RWPE1 (cell line): ENCODE measurements around the gene SORBS1.

Experiments used
- CTCF ChIA-PET: fragments of 350-600 bp; sonication (Branson Sonifier 250); formaldehyde crosslinking; extraction: SDS; loops from one replicate; lab custom pipeline; 2021; lab: Yijun Ruan, JAX
- POLR2A ChIA-PET: fragments of 400-600 bp; formaldehyde crosslinking; extraction: SDS; loops from one replicate; lab custom pipeline; 2020; ENCODE audit warnings: antibody characterized with exemption; ENCODE audit not compliant: low non-redundant PET; lab: Yijun Ruan, JAX
- DNase-seq: peaks from one replicate; pipeline ENCODE4 v3.0.0; 2012; ENCODE audit warnings: low spot score
- H3K27ac ChIP-seq: fragments of 450-650 bp; 2 replicates; pipeline ENCODE4 v1.5.1; 2017
- TF ChIP-seq, protein P1 (sequence below): fragments of 450-650 bp; conservative IDR thresholded peaks from 2 replicates; pipeline ENCODE4 v1.5.1; 2017; ENCODE audit warnings: low read depth, mild to moderate bottlenecking

SORBS1 gene

DNA sequence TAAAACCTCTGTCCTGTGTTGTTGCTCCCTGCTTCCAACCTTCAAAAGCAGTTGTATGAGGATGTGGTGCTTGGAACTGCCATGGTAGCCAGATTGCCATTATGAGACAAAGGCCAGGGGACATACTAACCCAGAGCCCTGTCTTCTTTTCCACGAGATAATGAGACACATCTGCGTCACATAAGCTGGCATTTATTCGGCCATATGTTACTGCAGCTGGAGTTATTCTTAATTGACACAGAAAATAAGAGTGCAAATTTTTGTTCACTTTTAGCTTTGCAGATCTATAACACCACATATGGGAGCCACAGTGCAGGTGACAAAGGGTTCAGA lies 254.9 kb downstream of the SORBS1 start:
- ChIA-PET CTCF (interaction anchor here (0.9 kb wide), 1 partner anchor 57 kb away, joined by 3 read pairs; no protein-coding TSS in a partner anchor), POLR2A (no interaction called here)
- TF ChIP-seq, protein P1, sequence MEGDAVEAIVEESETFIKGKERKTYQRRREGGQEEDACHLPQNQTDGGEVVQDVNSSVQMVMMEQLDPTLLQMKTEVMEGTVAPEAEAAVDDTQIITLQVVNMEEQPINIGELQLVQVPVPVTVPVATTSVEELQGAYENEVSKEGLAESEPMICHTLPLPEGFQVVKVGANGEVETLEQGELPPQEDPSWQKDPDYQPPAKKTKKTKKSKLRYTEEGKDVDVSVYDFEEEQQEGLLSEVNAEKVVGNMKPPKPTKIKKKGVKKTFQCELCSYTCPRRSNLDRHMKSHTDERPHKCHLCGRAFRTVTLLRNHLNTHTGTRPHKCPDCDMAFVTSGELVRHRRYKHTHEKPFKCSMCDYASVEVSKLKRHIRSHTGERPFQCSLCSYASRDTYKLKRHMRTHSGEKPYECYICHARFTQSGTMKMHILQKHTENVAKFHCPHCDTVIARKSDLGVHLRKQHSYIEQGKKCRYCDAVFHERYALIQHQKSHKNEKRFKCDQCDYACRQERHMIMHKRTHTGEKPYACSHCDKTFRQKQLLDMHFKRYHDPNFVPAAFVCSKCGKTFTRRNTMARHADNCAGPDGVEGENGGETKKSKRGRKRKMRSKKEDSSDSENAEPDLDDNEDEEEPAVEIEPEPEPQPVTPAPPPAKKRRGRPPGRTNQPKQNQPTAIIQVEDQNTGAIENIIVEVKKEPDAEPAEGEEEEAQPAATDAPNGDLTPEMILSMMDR, result no peak
- no peak overlapping the region for H3K27ac ChIP-seq
- DNase-seq, result no peak

DNA sequence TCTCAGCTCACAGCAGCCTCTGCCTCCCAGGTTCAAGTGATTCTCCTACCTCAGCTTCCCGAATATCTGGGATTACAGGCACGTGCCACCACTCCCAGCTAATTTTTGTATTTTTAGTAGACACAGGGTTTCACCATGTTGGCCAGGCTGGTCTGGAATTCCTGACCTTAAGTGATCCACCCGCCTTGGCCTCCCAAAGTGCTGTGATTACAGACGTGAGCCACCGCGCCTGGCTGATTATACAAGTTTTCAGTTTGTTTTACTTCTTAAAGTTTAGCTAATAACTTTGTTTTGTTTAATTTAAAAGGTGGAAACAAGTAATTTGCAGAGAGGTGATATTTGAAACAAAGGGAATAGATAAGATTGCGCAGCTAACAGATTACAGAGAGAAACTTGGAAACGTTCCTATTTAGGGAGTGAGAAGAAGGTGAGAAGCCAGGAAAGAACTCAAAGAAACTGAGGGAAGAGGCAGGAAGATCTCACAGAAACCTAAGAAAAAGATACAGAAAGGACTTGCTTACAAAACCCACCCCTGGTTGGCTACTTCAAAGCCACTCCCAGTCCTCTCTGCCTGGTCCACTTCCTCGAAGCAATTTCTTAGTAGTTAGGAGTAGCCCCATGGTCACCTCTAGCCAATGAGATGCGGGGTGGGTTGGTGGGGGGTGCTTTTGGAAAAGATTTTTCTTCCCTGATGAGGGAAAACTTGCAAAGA lies 255.4 kb downstream of the SORBS1 start:
- DNase-seq, result no peak
- ChIA-PET CTCF (interaction anchor here (0.9 kb wide), 1 partner anchor 57 kb away, joined by 3 read pairs; no protein-coding TSS in a partner anchor), POLR2A (no interaction called here)
- H3K27ac ChIP-seq, result no peak overlapping the region
- TF ChIP-seq, protein P1, result no peak

DNA sequence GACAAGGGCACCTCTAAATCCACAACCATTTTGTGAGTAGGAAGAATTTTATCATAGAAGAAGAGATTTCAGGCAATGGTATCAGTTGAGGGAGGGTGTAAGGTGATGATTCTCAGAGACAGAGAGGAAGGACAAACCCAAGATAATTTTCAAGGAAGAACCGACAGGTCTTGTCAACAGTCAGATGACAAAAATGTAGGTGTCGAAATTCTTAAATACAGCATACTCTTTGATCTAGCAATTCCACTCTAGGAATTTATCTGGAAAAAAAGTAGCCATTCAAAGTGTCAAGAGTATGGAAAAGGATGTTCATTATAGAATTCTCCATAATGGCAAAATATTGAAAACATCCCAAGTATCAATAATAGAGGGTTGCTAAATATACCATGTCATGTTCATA lies 256.2 kb downstream of the SORBS1 start:
- ChIA-PET CTCF (no interaction called here), POLR2A (no interaction called here)
- no peak overlapping the region for H3K27ac ChIP-seq
- DNase-seq, result no peak
- TF ChIP-seq, protein P1, result no peak

DNA sequence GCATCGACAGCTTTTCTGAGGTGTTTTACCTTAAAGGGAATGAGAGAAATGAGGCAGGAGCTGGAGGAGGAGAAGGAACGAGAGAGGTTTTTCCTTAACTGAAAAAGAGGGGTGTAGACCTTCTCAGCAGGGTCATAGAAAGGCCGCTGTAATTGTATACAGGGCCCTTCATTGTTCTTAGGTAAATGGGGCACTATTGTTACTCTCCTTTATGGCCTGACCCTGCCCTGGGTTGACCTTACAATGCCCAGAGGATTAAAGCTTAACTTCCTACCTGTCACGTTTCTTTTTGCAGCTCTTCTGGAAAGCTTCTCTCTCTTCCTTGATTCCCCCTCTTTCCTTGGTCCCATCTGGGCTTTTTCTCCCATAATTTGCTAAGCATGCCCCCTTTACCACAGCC lies 256.7 kb downstream of the SORBS1 start:
- ChIA-PET POLR2A (no interaction called here), CTCF (no interaction called here)
- TF ChIP-seq, protein P1, result no peak
- no peak for DNase-seq
- H3K27ac ChIP-seq, result no peak overlapping the region

DNA sequence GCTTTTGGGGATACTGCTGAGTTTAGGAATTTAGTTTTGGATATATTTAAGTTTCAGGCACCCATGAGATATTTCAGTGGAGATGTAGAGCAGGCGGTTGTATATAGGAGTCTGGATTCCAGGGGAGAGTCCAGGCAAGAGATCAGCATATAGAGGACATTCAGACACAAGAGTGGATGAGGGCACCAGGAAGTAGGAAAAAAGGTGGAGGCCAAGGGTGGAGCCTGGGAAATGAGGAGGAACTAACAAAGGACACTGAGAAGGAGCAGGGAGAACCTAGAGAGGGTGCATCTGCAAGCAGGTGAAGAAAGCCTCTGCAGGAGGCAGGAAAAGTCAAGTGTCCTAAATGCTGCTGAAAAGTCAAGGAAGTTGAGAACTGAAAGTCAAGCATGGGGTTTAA lies 257.2 kb downstream of the SORBS1 start:
- DNase-seq, result no peak
- CTCF ChIA-PET, result interaction anchor here (0.9 kb wide), 1 partner anchor 61 kb away, joined by 3 read pairs; no protein-coding TSS in a partner anchor
- H3K27ac ChIP-seq, result peak overlapping the region; percentile 44; the same call in 1 of the 2 replicates
- TF ChIP-seq, protein P1, result no peak
- POLR2A ChIA-PET, result no interaction called here

DNA sequence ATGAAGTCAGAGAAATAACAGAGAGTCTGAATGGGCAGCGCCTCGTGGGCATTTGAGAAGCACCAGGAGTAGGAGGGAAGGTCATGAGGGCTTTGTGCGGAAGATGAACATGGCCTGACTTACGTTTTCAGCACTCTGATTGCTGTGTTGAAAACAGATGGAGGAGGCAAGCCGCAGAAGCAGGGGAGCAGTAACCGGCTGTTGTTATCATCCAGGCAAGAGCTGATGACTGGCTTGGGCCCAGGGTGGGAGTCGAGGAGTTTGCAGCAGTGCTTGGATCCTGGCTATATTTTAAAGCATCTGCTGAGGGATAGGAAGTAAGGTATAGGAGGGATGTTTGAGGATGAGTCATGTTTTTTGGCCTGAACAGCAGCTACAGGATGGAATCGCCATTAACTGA lies 257.6 kb downstream of the SORBS1 start:
- TF ChIP-seq, protein P1, result no peak
- no peak for DNase-seq
- H3K27ac ChIP-seq, result peak overlapping the region; percentile 44
- POLR2A ChIA-PET, result no interaction called here
- CTCF ChIA-PET, result interaction anchor here (0.9 kb wide), 1 partner anchor 61 kb away, joined by 3 read pairs; no protein-coding TSS in a partner anchor
